T-helper 2 cell treated with Interferon-gamma antibody and Interleukin-4, amounts not matched to agents 5 μg/mL and 100 μg/mL, for 36 hours (primary cell): ENCODE measurements around the gene ALDH3A2.

Experiments
- DNase-seq: peaks from one replicate; pipeline ENCODE4 v3.0.0; 2021; ENCODE audit warnings: low spot score
- H3K27ac Mint-ChIP-seq: one replicate; pipeline ENCODE4 v1.8.0; 2021; ENCODE audit warnings: mild to moderate bottlenecking, mixed read lengths
- H3K27me3 Mint-ChIP-seq: one replicate; pipeline ENCODE4 v1.8.0; 2021; ENCODE audit warnings: low read depth, mixed read lengths
- H3K36me3 Mint-ChIP-seq: one replicate; pipeline ENCODE4 v1.8.0; 2021; ENCODE audit warnings: low read depth, mixed read lengths
- H3K4me1 Mint-ChIP-seq: one replicate; pipeline ENCODE4 v1.8.0; 2021; ENCODE audit warnings: low read depth, mixed read lengths
- H3K4me3 Mint-ChIP-seq: one replicate; pipeline ENCODE4 v1.8.0; 2022; ENCODE audit warnings: mild to moderate bottlenecking, moderate library complexity, mixed read lengths
- H3K9me3 Mint-ChIP-seq: one replicate; pipeline ENCODE4 v1.8.0; 2021; ENCODE audit warnings: mixed read lengths

Gene ALDH3A2

GRCh38 chr17:19719355-19720209 is 71.0 kb downstream of the ALDH3A2 start:
- no peaks in the 10 kb centered on the region for H3K9me3 Mint-ChIP-seq
- H3K4me3 Mint-ChIP-seq = no peak overlapping the region
- no peak overlapping the region for H3K27ac Mint-ChIP-seq
- no peaks in the 10 kb centered on the region for H3K4me1 Mint-ChIP-seq
- no peaks in the 10 kb centered on the region for H3K36me3 Mint-ChIP-seq
- no peak for DNase-seq
- no peaks in the 10 kb centered on the region for H3K27me3 Mint-ChIP-seq

GRCh38 chr17:19720210-19720475 is 71.6 kb downstream of the ALDH3A2 start:
- H3K4me1 Mint-ChIP-seq = peaks cover 3% of the 10 kb centered on the region
- H3K9me3 Mint-ChIP-seq = no peaks in the 10 kb centered on the region
- H3K27me3 Mint-ChIP-seq = peaks cover 3% of the 10 kb centered on the region

GRCh38 chr17:19720631-19721426 is 72.3 kb downstream of the ALDH3A2 start:
- Mint-ChIP-seq H3K9me3 (no peaks in the 10 kb centered on the region), H3K4me1 (peaks cover 3% of the 10 kb centered on the region), H3K36me3 (no peaks in the 10 kb centered on the region), H3K4me3 (no peak overlapping the region), H3K27me3 (peaks cover 6% of the 10 kb centered on the region), H3K27ac (no peak overlapping the region)
- no peak for DNase-seq

More at GRCh38 chr17:19720210-19720475, 71.6 kb downstream of the ALDH3A2 start:
- Mint-ChIP-seq H3K36me3 (no peaks in the 10 kb centered on the region), H3K4me3 (no peak overlapping the region), H3K27ac (no peak overlapping the region)
- no peak for DNase-seq

GRCh38 chr17:19723964-19724363 is 75.4 kb downstream of the ALDH3A2 start:
- peaks cover 3% of the 10 kb centered on the region for H3K4me1 Mint-ChIP-seq
- no peaks in the 10 kb centered on the region for H3K9me3 Mint-ChIP-seq
- H3K36me3 Mint-ChIP-seq = no peaks in the 10 kb centered on the region
- peaks cover 6% of the 10 kb centered on the region for H3K27me3 Mint-ChIP-seq
- no peak for DNase-seq
- H3K27ac Mint-ChIP-seq = no peak overlapping the region
- H3K4me3 Mint-ChIP-seq = no peak overlapping the region

GRCh38 chr17:19724501-19725420 is 76.2 kb downstream of the ALDH3A2 start:
- Mint-ChIP-seq H3K4me1 (peaks cover 3% of the 10 kb centered on the region), H3K4me3 (peak overlapping the region; percentile 20), H3K36me3 (no peaks in the 10 kb centered on the region), H3K27ac (no peak overlapping the region), H3K27me3 (peaks cover 6% of the 10 kb centered on the region), H3K9me3 (no peaks in the 10 kb centered on the region)
- peak; percentile 27 for DNase-seq

GRCh38 chr17:19725486-19725885 is 76.9 kb downstream of the ALDH3A2 start:
- DNase-seq = no peak
- peaks cover 6% of the 10 kb centered on the region for H3K27me3 Mint-ChIP-seq
- H3K36me3 Mint-ChIP-seq = no peaks in the 10 kb centered on the region
- H3K4me3 Mint-ChIP-seq = peak overlapping the region; percentile 20
- no peaks in the 10 kb centered on the region for H3K9me3 Mint-ChIP-seq
- H3K27ac Mint-ChIP-seq = no peak overlapping the region
- H3K4me1 Mint-ChIP-seq = peaks cover 3% of the 10 kb centered on the region

GRCh38 chr17:19726631-19727376 is 78.3 kb downstream of the ALDH3A2 start:
- H3K4me1 Mint-ChIP-seq = peaks cover 3% of the 10 kb centered on the region
- peaks cover 6% of the 10 kb centered on the region for H3K27me3 Mint-ChIP-seq
- no peak overlapping the region for H3K27ac Mint-ChIP-seq

More at GRCh38 chr17:19726631-19727376, 78.3 kb downstream of the ALDH3A2 start:
- no peaks in the 10 kb centered on the region for H3K9me3 Mint-ChIP-seq
- no peak for DNase-seq
- H3K36me3 Mint-ChIP-seq = no peaks in the 10 kb centered on the region
- H3K4me3 Mint-ChIP-seq = no peak overlapping the region
